ENCODE results near the gene SEMA5B.

The SEMA5B gene

DNA sequence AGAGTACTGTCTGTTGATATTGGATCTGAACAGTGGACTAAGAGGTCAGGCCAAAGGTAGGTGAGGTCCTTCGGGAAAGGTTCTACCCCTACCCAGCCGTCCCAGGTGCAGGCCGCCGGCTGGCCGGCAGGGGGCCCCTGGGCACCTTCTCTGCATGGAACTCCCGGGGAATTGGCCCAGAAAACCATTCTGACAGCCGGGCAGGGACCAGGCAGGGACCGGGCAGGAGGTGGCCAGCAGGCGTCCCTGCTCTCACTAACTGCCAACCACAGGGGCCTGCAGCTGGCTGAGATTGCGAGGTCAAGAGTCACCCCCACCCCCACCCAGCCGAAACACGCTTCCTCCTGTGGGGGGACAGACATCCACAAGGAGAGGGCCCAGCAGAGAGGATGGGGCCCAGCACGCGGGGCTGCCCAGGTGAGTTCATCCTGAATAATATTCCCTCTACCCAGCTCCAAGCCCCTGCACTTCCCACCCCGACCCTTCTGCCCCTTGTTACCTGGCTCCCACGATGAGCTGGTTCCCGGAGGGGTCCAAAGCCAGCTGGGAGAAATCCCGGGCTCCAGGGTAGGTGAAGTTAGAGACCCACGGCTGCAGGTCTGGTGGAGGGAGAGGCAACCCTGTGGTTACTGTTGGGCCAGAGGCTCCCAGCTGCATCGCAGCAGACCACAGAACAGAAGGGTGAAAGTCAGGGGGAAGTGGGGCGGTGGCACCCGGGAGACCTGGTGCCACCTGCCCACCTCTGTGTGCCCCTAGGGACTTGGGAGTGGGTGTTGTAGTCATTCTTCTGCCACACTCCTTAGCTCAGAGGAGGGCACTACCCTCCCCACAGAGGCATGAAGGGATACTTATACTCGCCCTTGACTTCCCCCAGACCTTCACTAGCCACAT is 84.4 kb downstream of the SEMA5B start:
- DNase-seq (ENCODE audit: low spot score) = peak; percentile 85

DNA sequence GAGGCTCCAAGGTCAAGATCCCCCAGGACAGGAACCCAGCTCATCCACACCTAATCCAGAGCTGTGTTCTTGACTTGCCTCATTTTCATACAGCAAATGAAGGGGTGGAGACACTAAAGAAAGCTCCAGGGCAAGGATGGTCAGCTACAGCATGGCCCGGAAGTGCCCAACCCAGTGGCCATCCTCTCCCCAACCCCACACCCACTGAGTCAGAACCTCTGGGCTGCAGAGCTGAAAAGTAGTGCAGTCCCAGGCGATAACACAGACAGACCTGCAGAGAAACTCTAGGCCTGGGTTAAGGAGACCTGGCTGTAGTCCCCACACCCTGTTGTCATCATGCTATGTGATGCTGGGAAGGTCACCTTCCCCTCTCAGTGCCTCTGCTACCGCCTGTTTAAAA is 85.3 kb downstream of the SEMA5B start:
- no peak for DNase-seq (ENCODE audit: low spot score)

DNA sequence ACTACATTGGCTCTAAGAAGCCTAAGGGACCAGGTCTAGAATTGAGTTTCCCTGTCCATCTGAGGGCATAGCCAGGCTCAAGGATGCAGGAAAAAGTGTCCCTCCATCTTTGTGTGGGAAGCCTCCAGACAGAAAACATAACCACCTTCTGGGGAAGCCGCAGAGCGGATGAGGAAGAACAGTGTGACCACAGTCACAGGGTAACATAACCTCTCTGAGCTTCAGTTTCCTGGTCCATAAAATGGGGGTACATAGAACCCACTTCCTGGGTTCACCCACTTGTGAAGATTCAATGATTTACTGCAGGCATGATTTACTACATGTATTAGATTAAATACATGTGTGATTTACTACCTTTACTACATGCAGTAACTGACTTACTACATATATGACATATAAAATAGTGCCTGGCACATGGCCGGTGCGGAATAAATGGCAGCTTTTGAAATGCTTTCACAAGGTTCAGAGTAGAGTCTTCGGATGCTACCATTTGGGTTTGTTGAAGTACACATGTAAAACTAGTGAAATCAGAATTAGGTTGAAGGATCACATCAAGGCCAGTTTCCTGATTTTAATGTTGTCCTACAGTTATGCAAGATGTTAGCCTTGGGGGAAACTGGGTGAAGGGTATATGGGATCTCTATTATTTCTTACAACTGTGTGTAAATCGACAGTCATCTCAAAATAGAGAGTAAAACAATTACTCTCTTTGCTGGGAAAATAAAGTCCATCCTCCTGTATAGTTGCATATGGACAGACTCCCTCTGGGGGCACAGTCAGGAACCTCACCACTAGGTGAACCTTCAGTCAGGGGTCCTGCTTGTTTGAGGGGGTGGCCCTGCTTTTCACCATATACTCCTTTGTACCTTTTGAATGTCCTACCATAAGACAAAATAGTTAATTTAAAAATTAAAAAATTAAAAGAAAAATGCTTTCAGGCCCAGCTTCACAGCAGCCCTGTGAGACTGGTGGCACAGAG is 86.0 kb downstream of the SEMA5B start:
- no peak for DNase-seq (ENCODE audit: low spot score)

DNA sequence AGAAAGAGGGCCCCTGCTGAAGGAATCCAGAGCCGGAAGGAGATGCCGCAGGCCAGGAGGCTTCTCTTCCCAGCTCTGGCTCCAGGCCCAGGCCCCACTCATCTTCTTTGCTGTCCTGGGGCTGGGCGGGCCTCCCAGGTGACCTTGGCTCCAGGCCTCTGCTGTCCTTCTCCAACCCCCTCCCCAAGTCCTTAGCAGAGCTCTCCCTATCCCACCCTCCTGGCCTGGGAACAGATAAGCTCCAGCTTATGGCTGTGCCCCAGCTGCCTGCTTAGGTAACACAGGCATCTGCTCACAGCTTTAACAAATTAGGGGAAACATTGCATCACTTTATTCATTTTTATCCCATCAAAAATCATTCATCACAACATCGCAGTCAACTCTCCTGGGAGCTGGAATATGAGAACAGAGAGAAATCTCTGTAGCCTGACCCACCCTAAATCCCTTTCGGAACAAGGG is 86.9 kb downstream of the SEMA5B start:
- no peak for DNase-seq (ENCODE audit: low spot score)

DNA sequence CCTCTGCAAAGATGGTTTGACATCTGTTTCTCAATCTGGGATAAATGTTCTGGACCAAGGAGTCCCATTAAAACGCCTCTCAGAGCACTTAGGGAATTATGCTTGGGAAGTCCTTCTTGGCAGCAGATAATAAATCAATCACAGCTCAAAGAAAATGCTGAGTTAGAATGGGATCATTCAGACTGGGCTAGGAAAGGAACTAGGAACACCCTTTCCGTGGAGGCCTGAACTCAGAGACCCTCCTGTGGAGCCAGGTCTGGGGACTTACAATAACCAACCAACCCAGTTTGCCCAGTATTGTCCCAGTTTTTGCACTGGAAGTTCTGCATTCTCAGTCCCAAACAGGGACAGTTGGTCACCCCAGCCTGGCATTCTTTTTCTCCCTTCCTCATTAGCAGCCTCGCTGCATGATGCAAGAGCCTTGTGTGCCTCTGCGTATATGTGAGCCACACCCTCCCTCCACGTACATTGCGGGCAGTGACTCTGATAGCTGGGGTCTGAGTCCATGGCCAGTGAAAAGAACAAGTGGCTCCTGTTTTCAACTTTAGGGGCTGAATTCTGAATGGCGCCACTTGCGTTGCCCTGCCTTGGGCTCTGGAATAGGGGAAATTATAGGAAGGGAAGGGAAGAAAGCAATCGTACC is 88.7 kb downstream of the SEMA5B start:
- DNase-seq (ENCODE audit: low spot score) = no peak

DNA sequence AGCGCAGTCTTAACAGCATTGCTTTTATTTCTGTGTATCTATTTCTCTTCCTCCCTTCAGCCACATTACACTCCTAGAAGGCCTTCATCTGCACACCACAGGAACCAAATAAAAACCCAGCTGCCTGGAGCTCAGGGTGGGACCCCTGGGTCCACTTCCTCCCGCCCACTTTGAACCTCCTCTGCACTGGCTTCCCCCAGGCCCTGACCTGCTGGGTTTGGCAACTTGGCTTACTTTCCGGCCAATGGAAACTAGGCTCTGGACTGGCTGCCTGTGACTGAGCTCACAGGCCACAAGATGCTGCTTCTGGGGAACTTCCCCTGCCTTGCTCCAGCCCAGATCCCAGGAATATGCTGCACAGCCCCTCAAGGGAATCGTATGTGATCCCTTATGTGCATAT is 89.8 kb downstream of the SEMA5B start:
- DNase-seq (ENCODE audit: low spot score) = no peak

DNA sequence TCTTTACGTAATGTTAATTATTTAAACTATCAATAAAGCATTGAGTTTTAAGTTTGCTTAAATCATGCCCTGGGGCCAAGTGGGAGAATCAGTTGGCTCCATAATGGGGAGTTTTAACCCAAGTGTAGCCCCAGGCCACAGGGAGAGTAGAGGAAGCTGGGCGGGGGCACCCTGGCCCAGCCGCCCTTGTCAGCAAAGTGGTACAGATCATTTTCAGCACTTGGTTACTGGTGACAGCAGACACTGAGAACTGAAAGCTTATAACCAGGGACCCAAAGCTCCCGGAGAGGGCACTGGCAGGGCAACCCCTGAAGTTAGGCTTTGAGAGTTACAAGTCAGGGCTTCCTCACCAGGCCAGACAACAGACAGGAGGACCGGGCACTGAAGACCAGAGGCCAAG is 90.6 kb downstream of the SEMA5B start:
- DNase-seq (ENCODE audit: low spot score) = no peak

DNA sequence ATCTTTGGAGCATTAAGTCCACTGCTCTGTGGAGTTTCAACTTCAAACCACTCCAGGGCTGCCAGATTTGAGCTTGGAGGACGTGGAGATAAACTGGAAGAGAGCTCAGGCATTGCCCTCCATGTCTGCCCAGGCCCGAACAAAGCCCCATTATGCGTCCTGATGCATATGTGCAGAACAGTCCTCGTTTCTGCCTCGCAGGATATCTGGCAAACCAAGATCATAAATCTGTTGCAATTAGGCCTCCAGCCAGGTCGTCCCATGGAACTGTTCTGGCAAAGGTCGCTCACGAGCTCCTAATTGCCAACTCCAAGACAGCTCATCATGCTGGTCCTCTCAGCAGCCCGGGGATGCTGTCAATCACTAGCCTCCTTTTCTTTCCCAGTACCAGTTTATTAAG is 91.2 kb downstream of the SEMA5B start:
- no peak for DNase-seq (ENCODE audit: low spot score)

DNA sequence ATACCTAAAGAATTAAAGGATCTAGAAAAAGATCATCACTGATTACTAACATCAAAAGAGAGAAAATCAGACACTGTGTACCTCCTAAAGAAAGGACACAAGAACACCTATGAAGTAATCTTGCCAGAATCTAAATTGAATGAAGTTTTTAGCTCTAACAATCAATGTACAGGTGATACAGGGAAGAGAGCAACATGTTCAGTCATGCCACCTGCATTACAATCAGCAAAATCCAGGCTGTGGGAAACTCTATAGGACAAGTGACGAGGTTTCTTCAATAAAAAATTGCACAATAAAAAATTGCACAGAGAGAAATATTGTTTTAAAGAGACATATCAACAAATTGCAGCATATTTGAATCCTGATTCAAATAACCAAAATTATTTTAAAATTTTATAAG is 93.3 kb downstream of the SEMA5B start:
- no peak for DNase-seq (ENCODE audit: low spot score)

DNA sequence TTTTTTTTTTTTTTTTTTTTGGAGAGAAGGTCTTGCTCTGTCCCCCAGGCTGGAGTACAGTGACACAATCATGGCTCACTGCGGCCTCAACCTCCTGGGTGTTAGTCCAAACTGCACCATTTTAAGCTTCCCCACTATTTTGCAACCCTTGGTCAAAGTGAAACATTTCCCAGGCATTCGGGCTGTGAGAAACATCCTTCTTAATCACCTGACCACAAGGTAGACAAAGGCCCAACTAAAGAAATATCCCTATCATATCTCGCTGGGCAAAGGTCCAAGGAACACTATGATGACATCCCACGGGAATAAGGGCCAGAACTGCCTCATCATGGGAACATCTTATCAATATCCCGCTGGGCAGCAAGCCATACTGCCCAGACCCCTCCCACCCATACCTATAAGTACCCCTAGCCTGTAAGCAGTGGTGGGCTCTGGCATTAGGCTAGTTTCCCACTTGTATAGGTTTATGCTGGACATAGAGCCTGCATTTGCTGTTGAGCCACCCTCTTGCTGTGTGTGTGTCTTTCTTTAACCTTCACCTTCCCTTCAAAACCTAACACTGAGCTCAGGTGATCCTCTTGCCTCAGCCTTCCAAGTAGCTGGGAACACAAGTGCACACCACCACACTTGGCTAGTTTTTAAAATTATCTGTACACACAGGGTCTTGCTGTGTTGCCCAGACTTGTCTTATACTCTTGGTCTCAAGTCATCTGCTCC is 95.2 kb downstream of the SEMA5B start:
- DNase-seq (ENCODE audit: low spot score) = no peak

DNA sequence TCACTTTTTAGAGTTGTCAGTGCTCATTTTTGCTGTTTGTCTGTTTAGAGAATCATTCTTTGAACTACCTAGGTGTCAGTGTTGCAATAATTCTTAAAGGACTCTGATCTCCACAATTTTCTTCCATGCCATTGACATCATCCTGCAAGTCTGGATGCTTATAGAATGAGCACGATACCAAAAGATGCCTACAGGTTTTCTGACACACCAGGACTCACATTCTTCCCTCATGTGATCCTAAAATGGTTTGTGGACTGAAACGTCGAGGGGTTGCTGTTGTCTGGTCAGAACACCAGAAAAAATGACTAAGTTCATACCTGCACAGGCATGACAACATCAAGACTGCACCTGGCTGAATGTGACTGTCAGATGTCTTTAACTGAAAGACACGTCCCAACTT is 95.9 kb downstream of the SEMA5B start:
- DNase-seq (ENCODE audit: low spot score) = no peak

DNA sequence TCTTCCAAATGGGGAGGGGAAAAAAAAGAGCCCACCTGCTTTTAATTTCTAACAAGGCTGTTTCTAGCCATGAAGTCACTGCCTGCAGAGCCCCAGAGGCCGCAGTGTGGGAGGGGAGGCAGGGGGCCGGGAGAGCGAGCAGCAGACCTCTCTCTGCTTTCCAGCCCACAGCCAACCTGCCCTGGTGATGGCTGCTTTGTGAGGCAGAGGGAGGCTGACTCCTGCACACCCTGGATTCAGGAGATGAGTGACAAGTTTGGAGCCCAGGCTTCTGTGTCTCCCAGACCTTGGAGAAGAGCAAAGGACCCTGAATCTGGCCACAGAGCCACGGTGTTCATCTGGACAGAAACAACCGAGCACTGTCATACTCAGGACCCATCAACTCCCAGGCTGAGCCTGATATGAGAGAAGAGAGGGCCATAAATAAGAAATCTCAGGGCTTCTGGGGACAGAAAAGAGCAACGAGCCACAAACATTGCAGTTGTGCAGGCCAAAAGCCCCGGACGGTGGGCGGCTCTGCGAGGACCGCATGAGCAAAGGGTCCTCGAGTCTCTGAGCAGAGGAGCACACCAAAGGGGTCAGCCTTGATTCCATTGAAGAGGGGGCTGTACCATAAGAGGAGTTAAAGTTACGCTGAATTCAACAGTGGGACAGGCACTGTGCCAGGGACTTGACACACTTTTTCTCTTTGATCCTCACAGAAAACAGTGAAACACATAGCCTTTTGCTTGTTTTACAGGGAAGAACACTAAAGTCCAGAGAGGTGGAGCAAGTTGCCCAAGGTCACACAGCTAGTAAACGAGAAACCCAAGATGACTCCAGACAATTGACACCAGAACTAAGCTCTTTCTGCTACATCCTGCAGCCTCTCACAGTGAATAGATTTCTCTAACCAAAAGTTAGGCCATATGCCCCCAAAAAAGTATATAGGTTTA is 97.2 kb downstream of the SEMA5B start:
- DNase-seq (ENCODE audit: low spot score) = no peak

DNA sequence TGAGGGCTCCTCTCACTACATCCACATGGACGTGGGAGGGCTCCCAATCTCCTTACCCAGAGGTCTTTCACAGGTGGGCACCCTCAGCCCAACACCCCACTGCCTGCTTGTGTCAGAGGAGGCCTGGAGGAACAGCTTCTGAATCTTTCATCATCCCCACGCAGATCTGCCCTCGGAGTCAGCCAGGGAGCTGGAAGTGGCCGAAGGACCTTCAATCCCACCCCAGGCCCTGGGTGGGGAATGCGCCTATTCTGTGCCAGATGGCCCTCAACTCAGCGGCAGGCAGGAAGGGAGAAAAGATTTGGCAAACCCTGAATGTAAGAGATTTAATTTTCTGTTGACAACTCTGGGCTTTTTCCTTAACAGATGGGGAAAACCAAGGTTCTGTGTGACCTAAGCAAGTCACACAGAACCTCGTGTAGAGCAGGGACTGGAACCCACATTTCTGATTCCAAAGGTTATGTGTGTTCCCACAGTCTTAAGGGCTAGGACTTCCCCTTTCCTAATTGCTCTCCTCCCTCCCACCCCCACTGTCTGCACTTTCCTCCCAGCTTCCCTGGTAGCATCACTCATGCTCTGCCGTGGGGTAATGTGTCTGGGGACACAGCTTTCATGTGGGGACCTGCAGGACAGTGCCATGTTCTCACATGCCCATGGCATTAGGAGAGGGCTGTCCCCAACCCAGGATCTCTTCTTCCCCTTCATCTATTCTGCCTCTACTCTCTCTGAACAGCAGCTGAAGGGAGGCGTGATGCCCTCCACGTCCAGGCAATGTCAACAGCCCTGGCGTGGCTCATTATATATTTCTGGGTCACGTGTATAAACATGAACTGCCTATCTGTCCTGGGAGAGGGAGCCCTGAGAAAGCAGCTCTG is 98.1 kb downstream of the SEMA5B start:
- no peak for DNase-seq (ENCODE audit: low spot score)

DNA sequence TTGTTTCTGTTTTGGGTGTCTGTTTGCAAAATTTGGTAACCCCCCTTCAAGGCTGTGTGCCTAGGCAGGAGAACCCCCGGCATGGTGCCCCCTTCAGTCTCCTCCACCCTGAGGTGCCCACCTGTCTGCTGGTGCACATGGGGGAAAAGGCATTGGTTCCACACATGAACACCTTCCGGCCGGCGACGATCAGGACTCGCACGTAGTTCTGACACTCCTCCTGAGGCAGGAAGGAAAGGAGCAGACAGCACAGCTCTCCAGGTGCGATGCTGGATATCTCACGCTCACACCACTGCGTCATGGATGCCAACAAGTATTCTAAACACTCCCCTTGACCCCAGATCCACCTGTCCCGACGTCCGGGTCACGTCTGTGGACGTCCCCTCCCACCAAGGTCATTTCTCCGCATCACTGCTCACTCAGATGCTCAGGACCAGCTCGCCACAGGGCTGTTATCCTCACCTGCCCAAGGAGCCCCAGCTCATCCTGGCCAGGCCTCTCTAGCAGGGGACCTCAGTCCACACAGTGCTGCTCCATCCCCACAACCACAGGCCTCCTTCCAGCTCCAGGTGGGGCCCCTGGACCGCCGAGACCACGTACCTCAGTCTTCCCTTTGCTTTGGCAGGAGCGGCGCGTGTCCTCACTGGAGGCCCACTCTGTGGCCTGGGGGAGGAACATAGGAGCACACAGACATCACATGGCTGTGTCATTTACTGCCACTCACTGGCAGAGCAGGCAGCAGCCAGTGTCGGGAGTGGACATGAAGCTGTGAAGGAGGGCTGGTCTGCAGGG is 99.0 kb downstream of the SEMA5B start:
- DNase-seq (ENCODE audit: low spot score) = no peak

DNA sequence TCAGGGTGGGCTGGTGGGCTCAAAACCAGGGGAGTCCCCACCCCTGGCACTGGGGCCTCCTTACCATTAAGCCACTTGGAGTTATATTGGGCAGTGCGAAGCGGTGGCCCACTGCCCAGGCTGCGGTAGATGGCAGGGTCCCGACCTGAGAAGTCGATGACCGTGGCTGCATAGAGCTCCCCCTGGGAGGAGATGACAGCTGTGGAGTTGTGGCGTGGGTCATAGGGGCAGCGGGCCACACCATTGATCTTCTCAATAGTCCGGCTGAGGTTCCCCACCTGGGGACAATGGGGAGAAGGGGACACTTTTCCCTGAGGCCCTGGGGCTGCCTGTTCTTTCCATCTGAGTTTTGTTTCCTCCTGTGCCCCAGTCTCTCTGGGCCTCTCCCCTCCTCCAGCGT is 99.8 kb downstream of the SEMA5B start:
- DNase-seq (ENCODE audit: low spot score) = no peak

DNA sequence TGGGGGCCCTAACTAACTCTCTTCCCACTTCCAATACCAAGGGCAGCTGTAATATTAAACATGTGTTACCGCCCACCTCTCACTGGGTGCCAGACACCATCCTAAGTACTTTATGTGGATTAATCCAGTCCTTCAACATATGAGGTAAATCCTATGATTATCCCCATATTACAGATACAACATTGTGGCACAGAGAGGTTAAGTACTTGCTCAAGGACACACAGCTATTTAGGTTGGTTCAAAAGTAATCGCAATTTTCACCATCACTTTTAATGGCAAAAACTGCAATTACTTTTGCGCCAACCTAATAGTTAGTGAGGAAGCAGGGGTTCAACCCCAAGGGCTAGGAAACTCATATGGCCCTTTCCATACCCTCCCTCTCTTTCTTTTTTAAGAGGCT is 100.8 kb downstream of the SEMA5B start:
- DNase-seq (ENCODE audit: low spot score) = no peak

DNA sequence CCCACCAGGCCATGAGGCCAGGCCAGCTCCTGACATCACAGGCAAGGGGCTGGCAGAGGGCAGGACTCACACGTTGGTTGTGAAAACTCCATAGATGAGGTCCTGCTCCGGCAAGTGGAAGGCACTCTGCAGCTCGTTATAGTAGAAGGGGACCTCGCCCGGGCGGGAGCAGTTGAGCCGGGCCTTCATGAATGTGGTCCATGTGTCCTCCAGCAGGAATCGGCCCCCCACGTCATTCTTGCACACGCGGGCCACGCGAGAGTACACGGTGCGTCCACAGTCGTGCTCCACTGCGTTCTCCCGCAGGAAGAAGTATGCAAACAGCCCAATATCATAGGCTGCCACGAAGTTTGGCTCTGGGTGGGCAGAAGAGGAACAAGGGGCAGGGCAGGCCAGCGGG is 101.2 kb downstream of the SEMA5B start:
- no peak for DNase-seq (ENCODE audit: low spot score)

DNA sequence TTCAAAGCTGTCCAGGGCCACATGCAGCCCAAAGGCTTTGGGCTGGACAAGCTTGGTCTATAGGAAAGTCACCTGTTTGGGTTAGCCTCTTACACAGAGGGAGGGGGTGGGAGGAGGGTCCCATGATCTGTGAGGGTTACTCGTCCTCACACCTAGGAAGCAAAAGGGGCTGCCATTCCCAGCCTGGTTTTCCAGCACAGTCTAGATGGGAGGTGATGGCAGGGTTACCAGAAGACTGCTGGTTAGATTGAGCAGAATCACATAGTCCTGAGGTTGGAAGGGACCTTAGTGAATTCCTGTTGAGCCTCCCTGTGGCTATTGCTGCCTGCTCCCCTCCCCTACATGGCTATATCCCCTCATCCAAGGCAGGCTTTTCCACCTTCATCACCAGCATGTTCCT is 101.8 kb downstream of the SEMA5B start:
- no peak for DNase-seq (ENCODE audit: low spot score)

DNA sequence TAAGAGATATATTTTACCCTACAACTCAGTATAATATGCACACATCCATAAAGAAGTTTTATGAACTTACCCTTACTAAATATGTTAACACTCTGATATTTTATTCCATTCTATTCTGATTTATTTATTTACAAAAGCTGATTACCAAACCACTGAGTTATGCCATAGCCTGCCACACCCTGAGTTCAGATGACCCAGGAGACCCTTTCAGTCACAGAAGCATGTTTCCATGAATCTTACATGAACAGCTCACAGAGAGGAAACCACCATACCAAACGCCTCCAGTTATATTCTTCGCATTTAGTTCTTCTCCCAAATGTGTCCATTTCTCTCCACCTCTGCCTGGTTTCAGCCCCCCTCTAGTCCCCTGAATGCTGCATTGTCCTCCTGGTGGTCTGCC is 103.5 kb downstream of the SEMA5B start:
- no peak for DNase-seq (ENCODE audit: low spot score)

Data from AG08395 (cell line).